Aorta (tissue), 5 donors: ENCODE data around the gene GSPT2. TPM values are rescaled to one million over a fixed set of nuclear protein-coding genes. Genes with fewer than 3 reads are reported as not detected.

Experiments
- ATAC-seq: fragments of 200-7000 bp; cut with Tn5 transposase; one replicate; pipeline ENCODE4 v1.9.1; 2022; ENCODE audit warnings: moderate library complexity; ENCODE audit not compliant: low FRiP score
- DNase-seq, 2 donors: peaks; one replicate each; pipeline ENCODE4 v3.0.0-alpha.2; 2020
- H3K27ac ChIP-seq, 2 donors: one replicate each; pipeline ENCODE4 v1.5.1; 2013; ENCODE audit warnings: low read length in 2 of 2, mild to moderate bottlenecking in 2 of 2, moderate library complexity in 2 of 2, control low read depth in 1 of 2, inconsistent platforms in 1 of 2, low read depth in 1 of 2
- H3K27me3 ChIP-seq, 2 donors: one replicate each; pipeline ENCODE4 v1.6.1; 2013; ENCODE audit warnings: control low read depth in 1 of 2, low read length in 1 of 2, mild to moderate bottlenecking in 1 of 2, moderate library complexity in 1 of 2; ENCODE audit not compliant: insufficient read depth in 2 of 2, control insufficient read depth in 1 of 2
- H3K36me3 ChIP-seq, 2 donors: one replicate each; pipeline ENCODE4 v1.6.1; 2013; ENCODE audit warnings: control low read depth in 1 of 2, low read length in 1 of 2, mild to moderate bottlenecking in 1 of 2; ENCODE audit not compliant: insufficient read depth in 2 of 2, control insufficient read depth in 1 of 2
- H3K4me1 ChIP-seq, 2 donors: one replicate each; pipeline ENCODE4 v1.6.1; 2013; ENCODE audit warnings: low read length in 2 of 2, control low read depth in 1 of 2, mild to moderate bottlenecking in 1 of 2, moderate library complexity in 1 of 2; ENCODE audit not compliant: insufficient read depth in 2 of 2, control insufficient read depth in 1 of 2
- H3K4me3 ChIP-seq, 2 donors: one replicate each; pipeline ENCODE4 v1.5.1; 2013; ENCODE audit warnings: low read length in 2 of 2, control low read depth in 1 of 2, mild to moderate bottlenecking in 1 of 2
- H3K9me3 ChIP-seq: one replicate; pipeline ENCODE4 v1.6.1; 2013; ENCODE audit warnings: mild to moderate bottlenecking, low read length; ENCODE audit not compliant: control insufficient read depth
- WGBS, 2 donors: extraction: QIAGEN DNeasy Blood & Tissue Kit; methylation state at CpG; one replicate each; pipeline ENCODE4 v1.1.7; 2013; 5-methylcytosine and 5-hydroxymethylcytosine counted together
- intact Hi-C, 2 donors: fragments of 100-400 bp; cut with DNase I; formaldehyde crosslinking; loops; one replicate each; pipeline versions ENCODE4 v1.14.2 to v1.15.0; 2022
- polyA plus RNA-seq, 2 donors: library from polyadenylated mRNA; stranded (reverse); fragments of 200-250 nt; gene quantifications; one replicate each; pipeline ENCODE4 v1.2.3, GENCODE V29; 2013
- total RNA-seq, 2 donors: library from RNA; stranded (reverse); fragmentation: NEBNext Ultra II Directional; extraction: Animal tissue kit (Norgen Biotek cat#: 25700); gene quantifications; one replicate each; pipeline ENCODE4 v1.2.1, GENCODE V29; 2021
- donor health status: healthy with polysubstance abuse.
- donor health status: Bipolar disorder and iron deficiency.
- donor health status: DM: no; HTN: no; CAD: no.
- donor health status: DM: no; HTN: no; CAD: no.
- donor health status: DM: yes; HTN: yes; CAD: no.

The GSPT2 gene
- total and polyA plus RNA-seq, 4 donors, result 1.3 to 7.7 (median 7.1) TPM

GRCh38 chrX:51747671-51748070 is 4.4 kb downstream of the GSPT2 start:
- no peak for ATAC-seq
- intact Hi-C loops, result no loop called here
- no peaks in the 10 kb centered on the region for H3K36me3 ChIP-seq
- no peak for DNase-seq
- no peak overlapping the region for H3K27ac ChIP-seq
- H3K4me1 ChIP-seq, result no peaks in the 10 kb centered on the region
- H3K4me3 ChIP-seq, result no peak overlapping the region
- no peaks in the 10 kb centered on the region for H3K9me3 ChIP-seq
- H3K27me3 ChIP-seq, result no peaks in the 10 kb centered on the region

GRCh38 chrX:51759055-51759839 is 16.0 kb downstream of the GSPT2 start:
- WGBS, 2 donors, result 40 to 43% methylated on average over 6 of the region's 6 CpGs
- ATAC-seq, result no peak
- no peaks in the 10 kb centered on the region for H3K4me1 ChIP-seq
- H3K36me3 ChIP-seq, result no peaks in the 10 kb centered on the region
- no peak overlapping the region for H3K4me3 ChIP-seq
- no peak for DNase-seq
- intact Hi-C loops, result no loop called here
- H3K9me3 ChIP-seq, result no peaks in the 10 kb centered on the region
- no peak overlapping the region for H3K27ac ChIP-seq
- H3K27me3 ChIP-seq, result no peaks in the 10 kb centered on the region

GRCh38 chrX:51760657-51761056 is 17.4 kb downstream of the GSPT2 start:
- no peaks in the 10 kb centered on the region for H3K27me3 ChIP-seq
- DNase-seq, result no peak
- H3K4me1 ChIP-seq, result no peaks in the 10 kb centered on the region
- 69 to 84% methylated on average over 4 of the region's 4 CpGs for WGBS, 2 donors
- intact Hi-C loops, result no loop called here
- H3K9me3 ChIP-seq, result no peaks in the 10 kb centered on the region
- H3K27ac ChIP-seq, result no peak overlapping the region
- no peaks in the 10 kb centered on the region for H3K36me3 ChIP-seq
- H3K4me3 ChIP-seq, result no peak overlapping the region
- no peak for ATAC-seq

GRCh38 chrX:51766546-51766945 is 23.3 kb downstream of the GSPT2 start:
- no peak for ATAC-seq
- H3K36me3 ChIP-seq, result no peaks in the 10 kb centered on the region
- H3K9me3 ChIP-seq, result no peaks in the 10 kb centered on the region
- 69 to 74% methylated on average over 5 of the region's 5 CpGs for WGBS, 2 donors
- no peak overlapping the region for H3K27ac ChIP-seq
- H3K4me3 ChIP-seq, result no peak overlapping the region
- no peaks in the 10 kb centered on the region for H3K27me3 ChIP-seq
- intact Hi-C loops, result no loop called here
- H3K4me1 ChIP-seq, result no peaks in the 10 kb centered on the region
- DNase-seq, result no peak

- Histone ChIP-seq H3K36me3 (no peaks in the 10 kb centered on the region), H3K27ac (no peak overlapping the region), H3K4me3 (no peak overlapping the region), H3K27me3 (no peaks in the 10 kb centered on the region), H3K4me1 (no peaks in the 10 kb centered on the region), H3K9me3 (no peaks in the 10 kb centered on the region)
- intact Hi-C loops, result no loop called here
- ATAC-seq (no peak), DNase-seq (no peak)
- WGBS, 2 donors, result 6 to 8% methylated on average over 3 of the region's 3 CpGs
Observed at GRCh38 chrX:51776851-51777250, 33.6 kb downstream of the GSPT2 start.

- no peak for ATAC-seq
- intact Hi-C loops, result no loop called here
- DNase-seq, result no peak
- no peak overlapping the region for H3K4me3 ChIP-seq
- H3K27me3 ChIP-seq, result no peaks in the 10 kb centered on the region
- H3K36me3 ChIP-seq, result no peaks in the 10 kb centered on the region
- 73 to 83% methylated on average over 3 of the region's 3 CpGs for WGBS, 2 donors
- H3K27ac ChIP-seq, result no peak overlapping the region
- H3K4me1 ChIP-seq, result no peaks in the 10 kb centered on the region
- H3K9me3 ChIP-seq, result no peaks in the 10 kb centered on the region
Observed at GRCh38 chrX:51779306-51779705, 36.1 kb downstream of the GSPT2 start.

GRCh38 chrX:51795136-51795535 is 51.9 kb downstream of the GSPT2 start:
- H3K4me1 ChIP-seq, result no peaks in the 10 kb centered on the region
- intact Hi-C loops, result no loop called here
- no peak overlapping the region for H3K27ac ChIP-seq
- DNase-seq (no peak), ATAC-seq (no peak)
- H3K4me3 ChIP-seq, result no peak overlapping the region
- no peaks in the 10 kb centered on the region for H3K36me3 ChIP-seq
- no peaks in the 10 kb centered on the region for H3K27me3 ChIP-seq
- WGBS, 2 donors, result 70 to 86% methylated on average over 2 of the region's 2 CpGs
- H3K9me3 ChIP-seq, result no peaks in the 10 kb centered on the region

Other genes with a start within 250 kb of the GSPT2 start
- 1 to 10 TPM; 1.4 to 2.1 TPM for gene NUDT11, start 246.8 kb upstream of the GSPT2 start, total RNA-seq
- 1 to 10 TPM; 2.4 to 4.9 TPM for gene NUDT11, start 246.8 kb upstream of the GSPT2 start, polyA plus RNA-seq
- gene CENPVL3, start 124.5 kb upstream of the GSPT2 start, total RNA-seq, result not detected
- gene CENPVL3, start 124.5 kb upstream of the GSPT2 start, polyA plus RNA-seq, result not detected
- not detected for gene CENPVL2, start 60.6 kb upstream of the GSPT2 start, total RNA-seq
- gene CENPVL2, start 60.6 kb upstream of the GSPT2 start, polyA plus RNA-seq, result not detected
- not detected for gene CENPVL1, start 32.9 kb upstream of the GSPT2 start, total RNA-seq
- gene CENPVL1, start 32.9 kb upstream of the GSPT2 start, polyA plus RNA-seq, result not detected
- 10 to 100 TPM; 82.2 to 91.2 TPM for gene MAGED1, start 150.2 kb downstream of the GSPT2 start, total RNA-seq
- gene MAGED1, start 150.2 kb downstream of the GSPT2 start, polyA plus RNA-seq, result 10 to 100 TPM; 26.7 to 57.9 TPM